Right lobe of liver (tissue), 6 donors: ENCODE measurements around the gene CBX2. TPM values are rescaled to one million over a fixed set of nuclear protein-coding genes. Genes with fewer than 3 reads are reported as not detected.

Experiments
- ATAC-seq, 4 donors: fragments of 200-7000 bp; cut with Tn5 transposase; one replicate each; pipeline ENCODE4 v1.9.1; 2020; ENCODE audit warnings: mild to moderate bottlenecking in 4 of 4, moderate library complexity in 4 of 4
- DNase-seq, 3 donors: peaks; one replicate each; pipeline ENCODE4 v3.0.0-alpha.2; 2020
- H3K27ac ChIP-seq, 3 donors: fragments of 200-600 bp; one replicate each; pipeline ENCODE4 v1.8.0; 2022
- H3K27me3 ChIP-seq, 2 donors: fragments of 200-600 bp; one replicate each; pipeline ENCODE4 v1.8.0; 2022
- H3K36me3 ChIP-seq, 4 donors: fragments of 200-600 bp; sonication (generic) in 1 of 4; one replicate each; pipeline versions ENCODE4 v1.5.1 to v1.8.0; 2017 to 2022; ENCODE audit warnings: control low read depth in 1 of 4
- H3K4me1 ChIP-seq, 4 donors: fragments of 200-600 bp; sonication (generic) in 1 of 4; one replicate each; pipeline versions ENCODE4 v1.5.1 to v1.8.0; 2017 to 2022; ENCODE audit warnings: control low read depth in 1 of 4
- H3K4me3 ChIP-seq, 3 donors: fragments of 200-600 bp; one replicate each; pipeline ENCODE4 v1.8.0; 2022
- H3K9me3 ChIP-seq, 4 donors: fragments of 200-600 bp; sonication (generic) in 1 of 4; one replicate each; pipeline versions ENCODE4 v1.5.1 to v1.8.0; 2017 to 2022; ENCODE audit warnings: control low read depth in 1 of 4
- POLR2A ChIP-seq: fragments of 450-650 bp; IDR thresholded peaks from one replicate; pipeline ENCODE4 v1.6.1; 2017; ENCODE audit warnings: antibody characterized with exemption, mild to moderate bottlenecking
- WGBS: methylation state at CpG from one replicate; pipeline ENCODE4 v1.1.6; 2018; ENCODE audit warnings: low coverage, low lambda C conversion rate; ENCODE audit not compliant: insufficient coverage; ENCODE audit errors: missing lambda C conversion rate; 5-methylcytosine and 5-hydroxymethylcytosine counted together
- intact Hi-C, 2 donors: fragments of 100-400 bp; cut with DNase I; formaldehyde crosslinking; loops; one replicate each; pipeline versions ENCODE4 v1.11.2 to v1.14.1; 2022
- total RNA-seq, 6 experiments: library from RNA; depleted of rRNA in 2 of 6; stranded (reverse); fragments of >200 nt in 2 of 6; fragmentation: NEBNext Ultra II Directional in 3 of 6; extraction: Animal tissue kit (Norgen Biotek cat#: 25700) in 3 of 6; gene quantifications; one replicate each; pipeline versions ENCODE4 v1.1.0 to v1.2.4, GENCODE V29; 2016 to 2023
- TF ChIP-seq, protein P1 (sequence below), 4 donors: fragments of 200-600 bp in 3 of 4; fragments of 450-650 bp in 1 of 4; IDR thresholded peaks; one replicate each; pipeline versions ENCODE4 v1.5.1 to v1.8.0; 2016 to 2022; ENCODE audit warnings: antibody characterized with exemption in 4 of 4, mild to moderate bottlenecking in 2 of 4
- donor health status: DM: no; HTN: yes; CAD: no.
- donor health status: DM: no; HTN: no; CAD: no.
- donor health status: DM: no; HTN: no; CAD: no.
- donor health status: DM: no; HTN: yes; CAD: no.
- donor health status: DM: no; HTN: yes; CAD: no.

The CBX2 gene
- total RNA-seq, 6 experiments from 2014 or later = 0.33 to 3.5 (median 1.1) TPM

- H3K4me3 ChIP-seq = peak overlapping the region in 2 of 3 donors; percentile 68 to 71
- intact Hi-C loops = no loop called here
- no peak for ATAC-seq
These were observed 58.1 kb downstream of the CBX2 start for GRCh38 chr17:79835953-79836509.

GRCh38 chr17:79836510-79836971, 58.6 kb downstream of the CBX2 start:
- no peaks in the 10 kb centered on the region for H3K9me3 ChIP-seq
- TF ChIP-seq, protein P1, sequence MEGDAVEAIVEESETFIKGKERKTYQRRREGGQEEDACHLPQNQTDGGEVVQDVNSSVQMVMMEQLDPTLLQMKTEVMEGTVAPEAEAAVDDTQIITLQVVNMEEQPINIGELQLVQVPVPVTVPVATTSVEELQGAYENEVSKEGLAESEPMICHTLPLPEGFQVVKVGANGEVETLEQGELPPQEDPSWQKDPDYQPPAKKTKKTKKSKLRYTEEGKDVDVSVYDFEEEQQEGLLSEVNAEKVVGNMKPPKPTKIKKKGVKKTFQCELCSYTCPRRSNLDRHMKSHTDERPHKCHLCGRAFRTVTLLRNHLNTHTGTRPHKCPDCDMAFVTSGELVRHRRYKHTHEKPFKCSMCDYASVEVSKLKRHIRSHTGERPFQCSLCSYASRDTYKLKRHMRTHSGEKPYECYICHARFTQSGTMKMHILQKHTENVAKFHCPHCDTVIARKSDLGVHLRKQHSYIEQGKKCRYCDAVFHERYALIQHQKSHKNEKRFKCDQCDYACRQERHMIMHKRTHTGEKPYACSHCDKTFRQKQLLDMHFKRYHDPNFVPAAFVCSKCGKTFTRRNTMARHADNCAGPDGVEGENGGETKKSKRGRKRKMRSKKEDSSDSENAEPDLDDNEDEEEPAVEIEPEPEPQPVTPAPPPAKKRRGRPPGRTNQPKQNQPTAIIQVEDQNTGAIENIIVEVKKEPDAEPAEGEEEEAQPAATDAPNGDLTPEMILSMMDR (IDR thresholded peaks at IDR 0.05) = no peak
- peak; percentile 14 for TF ChIP-seq POLR2A
- intact Hi-C loops = no loop called here
- DNase-seq (peak; percentile 70 to 91 (median 90)), ATAC-seq (peak; percentile 1 to 28 (median 4))
- H3K27ac ChIP-seq = peak overlapping the region in 2 of 3 donors; percentile 84 to 99
- H3K36me3 ChIP-seq = peaks cover 0 to 15% (median 6%) of the 10 kb centered on the region in 4 donors
- H3K4me1 ChIP-seq = peaks cover 0 to 52% (median 19%) of the 10 kb centered on the region in 4 donors
- no peaks in the 10 kb centered on the region for H3K27me3 ChIP-seq
- peak overlapping the region; percentile 68 to 71 (median 68) for H3K4me3 ChIP-seq
- WGBS = 32% methylated on average over 8 of the region's 18 CpGs

More at GRCh38 chr17:79835953-79836509, 58.1 kb downstream of the CBX2 start:
- peaks cover 0 to 53% (median 22%) of the 10 kb centered on the region in 4 donors for H3K4me1 ChIP-seq
- H3K27me3 ChIP-seq = no peaks in the 10 kb centered on the region
- H3K36me3 ChIP-seq = peaks cover 0 to 15% (median 6%) of the 10 kb centered on the region in 4 donors
- no peaks in the 10 kb centered on the region for H3K9me3 ChIP-seq
- peak overlapping the region in 2 of 3 donors; percentile 84 to 99 for H3K27ac ChIP-seq
- TF ChIP-seq, protein P1 (IDR thresholded peaks at IDR 0.05) = no peak
- TF ChIP-seq POLR2A = no peak
- no CpG with 5 or more reads among the region's 24 CpGs for WGBS
- peak; percentile 50 to 72 (median 63) for DNase-seq

- intact Hi-C loops = no loop called here
These were observed 59.3 kb downstream of the CBX2 start for GRCh38 chr17:79836972-79837887.

More at GRCh38 chr17:79836972-79837887, 59.3 kb downstream of the CBX2 start:
- H3K9me3 ChIP-seq = no peaks in the 10 kb centered on the region
- DNase-seq (peak; percentile 92 to 96 (median 96)), ATAC-seq (peak; percentile 46 to 61 (median 54))
- peak overlapping the region; percentile 68 to 71 (median 68) for H3K4me3 ChIP-seq
- H3K27me3 ChIP-seq = peaks cover 0 to under 1% of the 10 kb centered on the region in 2 donors
- H3K4me1 ChIP-seq = peaks cover 0 to 57% (median 17%) of the 10 kb centered on the region in 4 donors
- H3K27ac ChIP-seq = peak overlapping the region in 2 of 3 donors; percentile 84 to 99
- 4% methylated on average over 8 of the region's 41 CpGs for WGBS
- peak; percentile 51 for TF ChIP-seq POLR2A
- TF ChIP-seq, protein P1 (IDR thresholded peaks at IDR 0.05) = peak; percentile 14 to 40 (median 18)
- peaks cover 0 to 15% (median 6%) of the 10 kb centered on the region in 4 donors for H3K36me3 ChIP-seq

Other genes starting within 250 kb of the CBX2 start
- gene RBFOX3, start 167.1 kb upstream of the CBX2 start, total RNA-seq = not detected
- 10 to 100 TPM in 4 of 6 experiments, 1 to 10 TPM in 2; 3.4 to 43.2 (median 17.8) TPM for gene ENPP7, start 47.2 kb upstream of the CBX2 start, total RNA-seq
- gene CBX8, start 18.9 kb downstream of the CBX2 start, total RNA-seq = 1 to 10 TPM; 1.2 to 4.7 (median 2.0) TPM
- gene CBX4, start 61.3 kb downstream of the CBX2 start, total RNA-seq = 10 to 100 TPM in 5 of 6 experiments, 1 to 10 TPM in 1; 8.9 to 21.9 (median 15.1) TPM